ENCODE results near the gene PARD3B. TPM values are rescaled to one million over a fixed set of nuclear protein-coding genes. Genes with fewer than 3 reads are reported as not detected.

PARD3B gene
- total RNA-seq, 4 donors from 2014 or later = 6.5 to 17.3 (median 12.7) TPM

DNA sequence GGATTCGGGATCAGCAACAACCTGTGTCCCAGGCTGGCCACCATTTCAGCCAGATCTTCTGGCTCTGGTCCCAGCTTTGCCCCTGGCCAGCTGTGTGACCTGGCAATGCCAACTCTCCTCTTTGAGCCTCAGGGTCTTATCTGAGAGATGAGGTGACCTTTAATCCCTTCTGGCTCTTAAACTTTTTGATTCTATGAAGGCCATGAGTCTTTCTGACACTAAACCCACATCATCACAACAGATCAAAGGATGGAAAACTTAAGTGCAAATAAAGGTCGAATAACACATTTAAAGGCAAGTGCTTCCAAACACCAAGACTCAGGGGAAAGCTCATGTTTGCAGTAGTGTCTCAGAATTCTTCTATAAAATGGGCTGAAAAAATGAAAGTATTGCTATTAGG lies 645.3 kb downstream of the PARD3B start:
- WGBS, 2 donors = 75 to 80% methylated on average over 2 of the region's 2 CpGs
- TF ChIP-seq, protein P1, sequence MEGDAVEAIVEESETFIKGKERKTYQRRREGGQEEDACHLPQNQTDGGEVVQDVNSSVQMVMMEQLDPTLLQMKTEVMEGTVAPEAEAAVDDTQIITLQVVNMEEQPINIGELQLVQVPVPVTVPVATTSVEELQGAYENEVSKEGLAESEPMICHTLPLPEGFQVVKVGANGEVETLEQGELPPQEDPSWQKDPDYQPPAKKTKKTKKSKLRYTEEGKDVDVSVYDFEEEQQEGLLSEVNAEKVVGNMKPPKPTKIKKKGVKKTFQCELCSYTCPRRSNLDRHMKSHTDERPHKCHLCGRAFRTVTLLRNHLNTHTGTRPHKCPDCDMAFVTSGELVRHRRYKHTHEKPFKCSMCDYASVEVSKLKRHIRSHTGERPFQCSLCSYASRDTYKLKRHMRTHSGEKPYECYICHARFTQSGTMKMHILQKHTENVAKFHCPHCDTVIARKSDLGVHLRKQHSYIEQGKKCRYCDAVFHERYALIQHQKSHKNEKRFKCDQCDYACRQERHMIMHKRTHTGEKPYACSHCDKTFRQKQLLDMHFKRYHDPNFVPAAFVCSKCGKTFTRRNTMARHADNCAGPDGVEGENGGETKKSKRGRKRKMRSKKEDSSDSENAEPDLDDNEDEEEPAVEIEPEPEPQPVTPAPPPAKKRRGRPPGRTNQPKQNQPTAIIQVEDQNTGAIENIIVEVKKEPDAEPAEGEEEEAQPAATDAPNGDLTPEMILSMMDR (IDR thresholded peaks at IDR 0.05) = no peak
- no peak for TF ChIP-seq POLR2A (IDR thresholded peaks at IDR 0.05)
- H3K4me3 ChIP-seq (ENCODE audit: low read depth, poor library complexity, severe bottlenecking) = no peak overlapping the region
- DNase-seq (ENCODE audit: low spot score in 2 of 2) = no peak
- intact Hi-C loops (cut with DNase I; ENCODE audit: low total_unique reads) = no loop called here

- 64 to 80% methylated on average over 5 of the region's 5 CpGs for WGBS, 2 donors
- intact Hi-C loops (cut with DNase I; ENCODE audit: low total_unique reads) = no loop called here
Observed at GRCh38 chr2:205193125-205193835, 648.0 kb downstream of the PARD3B start.

GRCh38 chr2:205193836-205194228 lies 648.6 kb downstream of the PARD3B start:
- intact Hi-C loops (cut with DNase I; ENCODE audit: low total_unique reads) = loop anchor here (1.0 kb wide), 1 partner anchor 30 kb away; no protein-coding TSS in a partner anchor
- no peak for DNase-seq (ENCODE audit: low spot score in 2 of 2)
- no peak for TF ChIP-seq POLR2A (IDR thresholded peaks at IDR 0.05)
- TF ChIP-seq, protein P1 (IDR thresholded peaks at IDR 0.05) = no peak
- no peak overlapping the region for H3K4me3 ChIP-seq (ENCODE audit: low read depth, poor library complexity, severe bottlenecking)
- 89 to 91% methylated on average over 4 of the region's 4 CpGs for WGBS, 2 donors

More at GRCh38 chr2:205193125-205193835, 648.0 kb downstream of the PARD3B start:
- H3K4me3 ChIP-seq (ENCODE audit: low read depth, poor library complexity, severe bottlenecking) = no peak overlapping the region
- no peak for DNase-seq (ENCODE audit: low spot score in 2 of 2)
- TF ChIP-seq POLR2A (IDR thresholded peaks at IDR 0.05) = no peak
- TF ChIP-seq, protein P1 (IDR thresholded peaks at IDR 0.05) = no peak

DNA sequence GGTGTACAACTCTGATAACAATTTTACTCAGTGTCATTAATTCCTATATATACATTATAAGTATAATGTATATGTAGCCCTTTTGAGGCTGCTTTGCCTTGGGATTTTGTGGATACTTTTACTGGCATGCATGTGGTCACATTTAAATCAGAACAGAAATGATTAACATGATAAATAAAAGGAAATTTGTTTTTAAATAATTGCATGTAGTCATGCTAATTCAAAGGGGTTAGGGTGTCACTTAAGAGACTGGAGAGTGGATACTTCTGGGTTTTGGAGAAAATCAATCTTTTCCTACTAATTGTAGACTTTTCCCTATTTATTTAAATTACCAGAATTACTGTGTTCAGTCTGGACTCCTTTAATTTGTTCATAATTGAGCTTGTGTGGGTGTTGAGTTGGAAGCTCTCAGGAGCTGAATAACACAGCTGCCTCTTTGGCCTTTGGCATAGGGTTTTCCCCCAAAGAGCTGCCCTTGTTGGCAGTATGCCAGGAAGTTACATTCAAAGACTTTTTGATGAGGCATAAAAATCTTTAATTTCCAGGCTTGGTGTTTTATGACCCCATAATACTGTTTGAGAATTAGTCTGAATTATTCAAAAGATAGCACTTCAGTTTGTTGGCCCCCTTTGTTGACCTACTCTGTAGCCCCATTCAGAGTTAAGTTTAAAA lies 652.3 kb downstream of the PARD3B start:
- intact Hi-C loops (cut with DNase I; ENCODE audit: low total_unique reads) = no loop called here
- DNase-seq (ENCODE audit: low spot score in 2 of 2) = no peak
- H3K4me3 ChIP-seq (ENCODE audit: low read depth, poor library complexity, severe bottlenecking) = no peak overlapping the region
- TF ChIP-seq, protein P1 (IDR thresholded peaks at IDR 0.05) = no peak
- no peak for TF ChIP-seq POLR2A (IDR thresholded peaks at IDR 0.05)

DNA sequence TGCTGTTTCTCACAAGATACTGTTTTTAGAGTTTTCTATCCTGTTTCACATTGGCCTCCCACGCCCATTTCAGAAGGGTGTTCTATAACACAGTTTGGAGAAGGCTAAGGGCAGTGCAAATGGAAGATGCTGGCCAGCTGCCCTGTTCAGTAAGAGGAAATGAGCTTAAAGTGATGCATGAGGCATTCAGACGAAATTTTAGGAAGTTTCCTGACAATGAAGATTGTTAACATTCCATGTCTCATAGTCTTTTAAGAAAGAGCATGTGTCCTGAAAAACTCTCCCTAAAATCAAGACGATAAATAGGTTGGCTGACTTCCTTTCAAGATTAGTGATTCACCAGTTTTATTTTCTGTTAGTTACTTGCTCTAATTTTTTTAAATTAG lies 652.9 kb downstream of the PARD3B start:
- 31 to 41% methylated on average over 3 of the region's 3 CpGs for WGBS, 2 donors
- no peak for DNase-seq (ENCODE audit: low spot score in 2 of 2)

More for the DNA sequence above, 652.9 kb downstream of the PARD3B start:
- intact Hi-C loops (cut with DNase I; ENCODE audit: low total_unique reads) = no loop called here
- H3K4me3 ChIP-seq (ENCODE audit: low read depth, poor library complexity, severe bottlenecking) = no peak overlapping the region
- TF ChIP-seq, protein P1 (IDR thresholded peaks at IDR 0.05) = no peak
- TF ChIP-seq POLR2A (IDR thresholded peaks at IDR 0.05) = no peak

All from lower leg skin (tissue), 4 donors.